ENCODE data around the gene MEGF6.

DNA sequence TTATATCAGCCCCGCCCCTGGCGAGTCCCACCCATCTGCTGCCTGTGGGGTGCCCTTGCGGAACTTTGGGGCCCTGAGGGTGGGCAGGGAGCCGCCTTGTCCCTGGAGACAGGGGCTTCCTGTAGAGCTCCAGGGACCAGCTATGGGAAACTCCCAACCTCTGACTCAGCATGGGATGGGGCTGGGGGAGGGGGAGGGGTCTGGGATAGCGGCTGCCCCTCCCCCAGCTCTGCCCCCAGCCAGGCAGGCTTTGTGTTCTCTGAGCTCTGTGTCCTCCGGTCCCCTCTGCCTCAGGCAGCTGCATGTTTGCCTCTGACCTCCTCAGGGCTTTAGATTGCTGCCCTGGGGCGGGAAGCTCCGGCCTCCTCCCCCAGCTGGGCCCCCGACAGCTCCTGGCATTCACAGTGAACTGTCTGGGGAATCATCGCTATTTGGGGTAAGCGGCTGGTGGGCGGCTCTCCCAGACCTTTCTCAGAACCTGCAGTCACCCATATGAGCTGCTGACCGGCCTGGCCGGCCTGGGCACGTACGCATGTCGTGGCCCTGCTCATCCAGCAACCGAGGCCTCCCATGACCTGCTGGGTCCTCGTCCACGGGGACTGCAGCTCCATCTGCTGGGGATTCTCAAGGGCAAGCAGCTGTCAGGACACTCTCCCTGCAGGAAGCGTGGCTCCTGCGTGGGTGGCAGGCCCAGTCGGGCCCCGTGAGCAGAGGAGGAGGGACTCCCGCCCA is 139.8 kb downstream of the MEGF6 start:
- TF ChIP-seq, protein P1, sequence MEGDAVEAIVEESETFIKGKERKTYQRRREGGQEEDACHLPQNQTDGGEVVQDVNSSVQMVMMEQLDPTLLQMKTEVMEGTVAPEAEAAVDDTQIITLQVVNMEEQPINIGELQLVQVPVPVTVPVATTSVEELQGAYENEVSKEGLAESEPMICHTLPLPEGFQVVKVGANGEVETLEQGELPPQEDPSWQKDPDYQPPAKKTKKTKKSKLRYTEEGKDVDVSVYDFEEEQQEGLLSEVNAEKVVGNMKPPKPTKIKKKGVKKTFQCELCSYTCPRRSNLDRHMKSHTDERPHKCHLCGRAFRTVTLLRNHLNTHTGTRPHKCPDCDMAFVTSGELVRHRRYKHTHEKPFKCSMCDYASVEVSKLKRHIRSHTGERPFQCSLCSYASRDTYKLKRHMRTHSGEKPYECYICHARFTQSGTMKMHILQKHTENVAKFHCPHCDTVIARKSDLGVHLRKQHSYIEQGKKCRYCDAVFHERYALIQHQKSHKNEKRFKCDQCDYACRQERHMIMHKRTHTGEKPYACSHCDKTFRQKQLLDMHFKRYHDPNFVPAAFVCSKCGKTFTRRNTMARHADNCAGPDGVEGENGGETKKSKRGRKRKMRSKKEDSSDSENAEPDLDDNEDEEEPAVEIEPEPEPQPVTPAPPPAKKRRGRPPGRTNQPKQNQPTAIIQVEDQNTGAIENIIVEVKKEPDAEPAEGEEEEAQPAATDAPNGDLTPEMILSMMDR (IDR thresholded peaks at IDR 0.05): peak; percentile 7 to 45 (median 36)
- TF ChIP-seq POLR2A (IDR thresholded peaks at IDR 0.05): no peak

Data from right lobe of liver (tissue), 4 donors.